K562 (cell line): Measurements from ENCODE around the gene ERMP1. TPM values are rescaled to one million over a fixed set of nuclear protein-coding genes. Genes with fewer than 3 reads are reported as not detected.

Experiments
- CBX8 ChIP-seq: fragments of 200-600 bp; sonication (generic); IDR thresholded peaks from 2 replicates; pipeline ENCODE4 v1.6.1; 2012; ENCODE audit warnings: borderline replicate concordance, mixed run types, low read depth, mild to moderate bottlenecking, moderate library complexity, mixed read lengths, low read length, control low read depth, inconsistent platforms; ENCODE audit not compliant: poor library complexity, severe bottlenecking; ENCODE audit errors: extremely low read depth
- NELFE ChIP-seq: IDR thresholded peaks from 2 replicates; pipeline ENCODE4 v1.6.1; 2011; ENCODE audit warnings: mild to moderate bottlenecking; ENCODE audit not compliant: insufficient read depth, insufficient read length
- NUFIP1 ChIP-seq: fragments of 450-650 bp; IDR thresholded peaks from 2 replicates; pipeline ENCODE4 v1.6.1; 2018; ENCODE audit not compliant: partially characterized antibody
- SMAD3 ChIP-seq: fragments of 450-650 bp; formaldehyde crosslinking; conservative IDR thresholded peaks from 2 replicates; pipeline ENCODE4 v1.4.0; 2020; ENCODE audit warnings: mild to moderate bottlenecking
- SMARCA5 ChIP-seq: fragments of 450-650 bp; IDR thresholded peaks from 2 replicates; pipeline ENCODE4 v1.6.1; 2016
- ZBTB12 ChIP-seq: fragments of 250-450 bp; sonication (Bioruptor Pico); IDR thresholded peaks from 2 replicates; pipeline ENCODE4 v1.4.0; 2020
- ZNF133 ChIP-seq: fragments of 250-450 bp; sonication (Bioruptor Pico); IDR thresholded peaks from 2 replicates; pipeline ENCODE4 v1.4.0; 2020; ENCODE audit warnings: mild to moderate bottlenecking
- ZNF449 ChIP-seq: fragments of 250-450 bp; sonication (Bioruptor Pico); IDR thresholded peaks from 2 replicates; pipeline ENCODE4 v1.8.0; 2022; ENCODE audit warnings: moderate library complexity, mild to moderate bottlenecking, inconsistent platforms
- polyA plus RNA-seq, 8 experiments: library from polyadenylated mRNA; depleted of rRNA in 4 of 8; stranded (reverse) in 5 of 8; unstranded in 3 of 8; fragments of >200 nt; fragmentation: Nextera tagmentation in 2 of 8; fragmentation: Illumina TruSeq in 1 of 8; extraction: Ambion mirVana in 2 of 8; extraction: Trizol in 1 of 8; gene quantifications; 2 replicates each; pipeline versions ENCODE4 v1.2.1 to v1.2.3, GENCODE V29; 2011 to 2014; ENCODE audit warnings: inconsistent platforms in 1 of 8, missing spikeins in 1 of 8
- total RNA-seq, 7 experiments: library from RNA; depleted of rRNA in 6 of 7; stranded (reverse); fragments of >200 nt in 6 of 7; fragmentation: Illumina TruSeq in 2 of 7; extraction: Trizol in 2 of 7; gene quantifications; 2 replicates each; pipeline versions ENCODE4 v1.2.1 to v1.2.3, GENCODE V29; 2011 to 2021; ENCODE audit warnings: low replicate concordance in 1 of 7
- TF ChIP-seq, protein P1 (sequence below): fragments of 450-650 bp; IDR thresholded peaks from 2 replicates; pipeline ENCODE4 v1.6.1; 2016; ENCODE audit warnings: mild to moderate bottlenecking, moderate library complexity

Gene ERMP1
- total and polyA plus RNA-seq, 9 of the 15 experiments (the other 6 are each of a cell fraction or from before 2014, with no cell fraction given): 2.5 to 26.3 (median 12.6) TPM

DNA sequence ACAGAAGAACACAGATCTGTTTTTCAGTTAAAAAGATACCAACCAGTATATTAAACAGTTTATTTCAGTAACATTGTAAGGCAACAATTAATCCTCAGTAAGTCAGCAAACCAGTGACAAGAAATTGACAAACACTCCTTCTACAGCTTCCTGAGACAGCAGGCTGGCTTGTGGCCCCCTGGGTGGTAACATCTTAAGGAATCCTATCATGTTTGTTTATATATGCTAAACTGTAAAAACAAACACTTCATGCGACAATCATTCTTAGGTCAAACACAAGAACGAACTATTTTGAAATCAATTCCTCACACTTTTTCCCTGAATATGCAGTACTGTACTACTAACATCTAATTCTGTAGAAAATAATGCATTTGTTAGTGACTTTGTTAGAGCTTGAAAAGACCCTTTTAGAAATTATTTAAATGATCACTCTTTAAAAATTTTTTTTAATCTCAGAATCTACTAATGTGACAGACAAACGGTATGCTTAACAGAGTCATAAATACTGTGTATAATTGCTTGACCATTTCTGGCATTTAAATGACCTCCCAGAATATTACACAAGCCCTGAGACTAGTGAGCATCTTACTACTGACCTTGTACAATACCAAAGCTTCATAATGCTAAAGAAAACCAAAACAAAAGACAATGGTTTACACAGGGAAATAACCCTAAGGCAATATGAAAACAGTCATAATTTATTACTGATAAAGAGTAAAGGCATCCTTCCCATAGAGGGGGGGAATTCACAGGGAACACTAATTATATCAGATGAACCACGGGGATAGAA, 48.2 kb downstream of the ERMP1 start (continued):
- TF ChIP-seq, protein P1, sequence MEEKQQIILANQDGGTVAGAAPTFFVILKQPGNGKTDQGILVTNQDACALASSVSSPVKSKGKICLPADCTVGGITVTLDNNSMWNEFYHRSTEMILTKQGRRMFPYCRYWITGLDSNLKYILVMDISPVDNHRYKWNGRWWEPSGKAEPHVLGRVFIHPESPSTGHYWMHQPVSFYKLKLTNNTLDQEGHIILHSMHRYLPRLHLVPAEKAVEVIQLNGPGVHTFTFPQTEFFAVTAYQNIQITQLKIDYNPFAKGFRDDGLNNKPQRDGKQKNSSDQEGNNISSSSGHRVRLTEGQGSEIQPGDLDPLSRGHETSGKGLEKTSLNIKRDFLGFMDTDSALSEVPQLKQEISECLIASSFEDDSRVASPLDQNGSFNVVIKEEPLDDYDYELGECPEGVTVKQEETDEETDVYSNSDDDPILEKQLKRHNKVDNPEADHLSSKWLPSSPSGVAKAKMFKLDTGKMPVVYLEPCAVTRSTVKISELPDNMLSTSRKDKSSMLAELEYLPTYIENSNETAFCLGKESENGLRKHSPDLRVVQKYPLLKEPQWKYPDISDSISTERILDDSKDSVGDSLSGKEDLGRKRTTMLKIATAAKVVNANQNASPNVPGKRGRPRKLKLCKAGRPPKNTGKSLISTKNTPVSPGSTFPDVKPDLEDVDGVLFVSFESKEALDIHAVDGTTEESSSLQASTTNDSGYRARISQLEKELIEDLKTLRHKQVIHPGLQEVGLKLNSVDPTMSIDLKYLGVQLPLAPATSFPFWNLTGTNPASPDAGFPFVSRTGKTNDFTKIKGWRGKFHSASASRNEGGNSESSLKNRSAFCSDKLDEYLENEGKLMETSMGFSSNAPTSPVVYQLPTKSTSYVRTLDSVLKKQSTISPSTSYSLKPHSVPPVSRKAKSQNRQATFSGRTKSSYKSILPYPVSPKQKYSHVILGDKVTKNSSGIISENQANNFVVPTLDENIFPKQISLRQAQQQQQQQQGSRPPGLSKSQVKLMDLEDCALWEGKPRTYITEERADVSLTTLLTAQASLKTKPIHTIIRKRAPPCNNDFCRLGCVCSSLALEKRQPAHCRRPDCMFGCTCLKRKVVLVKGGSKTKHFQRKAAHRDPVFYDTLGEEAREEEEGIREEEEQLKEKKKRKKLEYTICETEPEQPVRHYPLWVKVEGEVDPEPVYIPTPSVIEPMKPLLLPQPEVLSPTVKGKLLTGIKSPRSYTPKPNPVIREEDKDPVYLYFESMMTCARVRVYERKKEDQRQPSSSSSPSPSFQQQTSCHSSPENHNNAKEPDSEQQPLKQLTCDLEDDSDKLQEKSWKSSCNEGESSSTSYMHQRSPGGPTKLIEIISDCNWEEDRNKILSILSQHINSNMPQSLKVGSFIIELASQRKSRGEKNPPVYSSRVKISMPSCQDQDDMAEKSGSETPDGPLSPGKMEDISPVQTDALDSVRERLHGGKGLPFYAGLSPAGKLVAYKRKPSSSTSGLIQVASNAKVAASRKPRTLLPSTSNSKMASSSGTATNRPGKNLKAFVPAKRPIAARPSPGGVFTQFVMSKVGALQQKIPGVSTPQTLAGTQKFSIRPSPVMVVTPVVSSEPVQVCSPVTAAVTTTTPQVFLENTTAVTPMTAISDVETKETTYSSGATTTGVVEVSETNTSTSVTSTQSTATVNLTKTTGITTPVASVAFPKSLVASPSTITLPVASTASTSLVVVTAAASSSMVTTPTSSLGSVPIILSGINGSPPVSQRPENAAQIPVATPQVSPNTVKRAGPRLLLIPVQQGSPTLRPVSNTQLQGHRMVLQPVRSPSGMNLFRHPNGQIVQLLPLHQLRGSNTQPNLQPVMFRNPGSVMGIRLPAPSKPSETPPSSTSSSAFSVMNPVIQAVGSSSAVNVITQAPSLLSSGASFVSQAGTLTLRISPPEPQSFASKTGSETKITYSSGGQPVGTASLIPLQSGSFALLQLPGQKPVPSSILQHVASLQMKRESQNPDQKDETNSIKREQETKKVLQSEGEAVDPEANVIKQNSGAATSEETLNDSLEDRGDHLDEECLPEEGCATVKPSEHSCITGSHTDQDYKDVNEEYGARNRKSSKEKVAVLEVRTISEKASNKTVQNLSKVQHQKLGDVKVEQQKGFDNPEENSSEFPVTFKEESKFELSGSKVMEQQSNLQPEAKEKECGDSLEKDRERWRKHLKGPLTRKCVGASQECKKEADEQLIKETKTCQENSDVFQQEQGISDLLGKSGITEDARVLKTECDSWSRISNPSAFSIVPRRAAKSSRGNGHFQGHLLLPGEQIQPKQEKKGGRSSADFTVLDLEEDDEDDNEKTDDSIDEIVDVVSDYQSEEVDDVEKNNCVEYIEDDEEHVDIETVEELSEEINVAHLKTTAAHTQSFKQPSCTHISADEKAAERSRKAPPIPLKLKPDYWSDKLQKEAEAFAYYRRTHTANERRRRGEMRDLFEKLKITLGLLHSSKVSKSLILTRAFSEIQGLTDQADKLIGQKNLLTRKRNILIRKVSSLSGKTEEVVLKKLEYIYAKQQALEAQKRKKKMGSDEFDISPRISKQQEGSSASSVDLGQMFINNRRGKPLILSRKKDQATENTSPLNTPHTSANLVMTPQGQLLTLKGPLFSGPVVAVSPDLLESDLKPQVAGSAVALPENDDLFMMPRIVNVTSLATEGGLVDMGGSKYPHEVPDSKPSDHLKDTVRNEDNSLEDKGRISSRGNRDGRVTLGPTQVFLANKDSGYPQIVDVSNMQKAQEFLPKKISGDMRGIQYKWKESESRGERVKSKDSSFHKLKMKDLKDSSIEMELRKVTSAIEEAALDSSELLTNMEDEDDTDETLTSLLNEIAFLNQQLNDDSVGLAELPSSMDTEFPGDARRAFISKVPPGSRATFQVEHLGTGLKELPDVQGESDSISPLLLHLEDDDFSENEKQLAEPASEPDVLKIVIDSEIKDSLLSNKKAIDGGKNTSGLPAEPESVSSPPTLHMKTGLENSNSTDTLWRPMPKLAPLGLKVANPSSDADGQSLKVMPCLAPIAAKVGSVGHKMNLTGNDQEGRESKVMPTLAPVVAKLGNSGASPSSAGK: no peak
- TF ChIP-seq ZNF449 (CRISPR knock-in tag): no peak
- TF ChIP-seq SMARCA5: no peak
- no peak for TF ChIP-seq SMAD3 (CRISPR knock-in tag)
- no peak for TF ChIP-seq ZNF133 (CRISPR knock-in tag)
- no peak for TF ChIP-seq CBX8
- TF ChIP-seq NUFIP1: no peak
- no peak for TF ChIP-seq ZBTB12
- TF ChIP-seq NELFE: no peak
